GM18519 (cell line): ENCODE data around the gene SLC12A3.
A peak's percentile ranks its signal among the peaks of the same experiment; 100 is the strongest.

Source experiments
- ATAC-seq: cut with Tn5 transposase; IDR thresholded peaks from one replicate; pipeline ENCODE4 v1.9.1; 2021; ENCODE audit warnings: mild to moderate bottlenecking, moderate library complexity; ENCODE audit not compliant: unreplicated experiment, low FRiP score

Gene SLC12A3

DNA sequence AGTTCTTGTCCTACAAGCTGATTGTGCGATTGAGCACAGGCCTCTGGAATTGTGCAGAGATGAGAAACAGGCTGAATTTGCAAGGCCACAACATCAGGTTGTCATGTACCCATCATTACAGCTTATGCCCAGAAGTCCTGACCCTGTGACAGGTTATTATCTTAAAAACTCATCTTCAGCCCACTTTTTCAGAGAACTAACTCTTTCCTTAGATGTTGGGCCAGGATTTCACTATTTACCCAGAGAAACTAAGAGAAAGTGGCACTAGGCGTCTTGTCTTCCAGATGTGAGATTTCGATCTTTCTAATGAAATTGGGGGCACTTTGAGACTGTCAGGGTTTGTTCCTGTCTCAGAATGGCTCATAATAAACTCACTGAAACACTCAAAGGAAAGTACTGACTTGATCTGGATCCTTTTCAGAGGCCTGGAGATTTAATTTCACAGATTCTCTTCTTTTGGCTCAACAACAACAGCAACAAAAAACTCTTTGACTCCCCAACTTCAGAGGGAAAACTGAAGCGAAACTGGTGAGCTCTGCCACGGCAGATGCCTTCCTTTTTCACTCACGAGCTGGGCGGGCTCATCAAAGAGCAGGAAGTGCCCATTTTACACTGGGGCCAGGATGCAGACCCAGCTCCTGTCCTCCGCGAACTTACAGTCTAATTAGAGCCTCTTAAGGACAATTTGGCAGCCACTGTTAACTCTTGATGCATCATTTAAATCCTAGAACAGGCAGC, 17.7 kb upstream of the SLC12A3 start:
- ATAC-seq, result no peak

DNA sequence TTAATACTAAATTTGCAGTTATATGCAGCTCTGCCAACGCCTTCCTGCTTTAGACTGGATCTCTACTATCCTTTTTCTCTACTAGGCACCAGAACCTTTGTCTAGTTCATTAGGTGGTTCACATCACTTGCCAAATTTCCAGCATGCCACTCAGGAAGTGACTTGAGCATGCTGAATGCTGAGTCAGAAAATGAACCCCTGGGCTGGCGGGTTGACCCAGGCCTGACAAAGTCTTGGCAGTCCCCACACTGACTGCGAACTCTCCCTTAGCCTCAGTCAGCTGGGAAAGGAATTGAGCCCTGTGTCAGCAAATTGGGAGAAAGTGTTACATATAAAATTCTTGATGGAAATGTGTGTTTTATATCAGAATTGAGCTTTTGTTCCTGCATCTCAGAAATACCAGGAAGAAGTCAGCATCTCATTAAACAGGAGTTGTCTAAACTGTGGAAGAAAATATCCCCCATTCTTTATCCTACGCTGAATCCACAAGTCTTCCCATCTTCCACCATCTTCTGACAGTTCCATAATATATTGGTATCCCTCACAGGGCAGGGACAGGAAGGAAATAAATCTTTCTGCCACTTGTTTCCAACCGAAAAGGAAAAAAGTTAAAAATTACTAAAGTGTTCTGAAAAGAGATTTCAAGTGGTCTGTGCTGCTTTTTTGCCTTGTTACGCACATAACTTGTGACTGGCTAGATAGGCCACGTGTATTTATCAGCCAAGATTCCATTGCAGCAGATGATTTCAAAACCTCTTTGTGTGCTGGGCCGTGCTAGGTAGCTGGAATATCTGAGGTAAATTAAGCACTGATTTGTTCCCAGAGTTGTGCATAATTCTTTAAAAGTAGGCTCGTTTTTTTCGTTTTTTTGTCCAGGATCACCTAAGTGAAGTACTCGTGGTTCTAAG, 16.7 kb upstream of the SLC12A3 start:
- ATAC-seq, result no peak

DNA sequence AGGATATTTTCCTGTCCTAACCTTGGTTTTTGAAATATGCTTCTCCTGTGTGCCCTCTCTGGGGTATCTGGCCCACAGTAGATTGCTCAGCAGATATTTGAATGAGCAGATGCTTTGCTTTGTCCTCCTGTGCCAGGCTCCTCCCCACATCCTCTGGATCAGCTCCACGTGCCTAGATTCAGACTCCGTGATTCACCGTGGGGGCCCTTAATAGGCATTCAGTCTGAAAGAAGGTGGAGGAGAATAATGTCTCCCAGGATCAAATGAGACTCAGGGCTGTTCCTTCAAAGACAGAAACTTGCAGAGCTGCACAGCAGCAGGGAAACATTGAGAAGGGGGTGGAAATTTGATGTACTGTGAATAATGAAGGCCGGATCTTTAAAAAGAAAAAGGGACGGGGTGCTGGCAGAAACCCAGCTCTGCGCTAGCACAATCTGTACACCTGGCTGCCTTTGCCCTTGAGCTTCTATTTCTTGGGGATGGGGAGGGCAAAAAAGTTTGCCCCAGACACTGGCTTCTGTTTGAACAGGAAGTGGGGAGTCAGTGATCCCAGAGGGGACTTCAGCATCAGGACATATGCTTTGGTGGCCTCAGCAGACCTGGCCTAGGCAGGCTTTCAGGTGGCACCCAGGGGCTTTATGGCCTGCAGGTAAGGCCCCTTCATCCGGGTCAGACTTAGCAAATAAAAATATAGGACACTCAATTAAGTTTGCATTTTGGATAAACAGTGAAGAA, 15.9 kb upstream of the SLC12A3 start:
- ATAC-seq, result no peak

DNA sequence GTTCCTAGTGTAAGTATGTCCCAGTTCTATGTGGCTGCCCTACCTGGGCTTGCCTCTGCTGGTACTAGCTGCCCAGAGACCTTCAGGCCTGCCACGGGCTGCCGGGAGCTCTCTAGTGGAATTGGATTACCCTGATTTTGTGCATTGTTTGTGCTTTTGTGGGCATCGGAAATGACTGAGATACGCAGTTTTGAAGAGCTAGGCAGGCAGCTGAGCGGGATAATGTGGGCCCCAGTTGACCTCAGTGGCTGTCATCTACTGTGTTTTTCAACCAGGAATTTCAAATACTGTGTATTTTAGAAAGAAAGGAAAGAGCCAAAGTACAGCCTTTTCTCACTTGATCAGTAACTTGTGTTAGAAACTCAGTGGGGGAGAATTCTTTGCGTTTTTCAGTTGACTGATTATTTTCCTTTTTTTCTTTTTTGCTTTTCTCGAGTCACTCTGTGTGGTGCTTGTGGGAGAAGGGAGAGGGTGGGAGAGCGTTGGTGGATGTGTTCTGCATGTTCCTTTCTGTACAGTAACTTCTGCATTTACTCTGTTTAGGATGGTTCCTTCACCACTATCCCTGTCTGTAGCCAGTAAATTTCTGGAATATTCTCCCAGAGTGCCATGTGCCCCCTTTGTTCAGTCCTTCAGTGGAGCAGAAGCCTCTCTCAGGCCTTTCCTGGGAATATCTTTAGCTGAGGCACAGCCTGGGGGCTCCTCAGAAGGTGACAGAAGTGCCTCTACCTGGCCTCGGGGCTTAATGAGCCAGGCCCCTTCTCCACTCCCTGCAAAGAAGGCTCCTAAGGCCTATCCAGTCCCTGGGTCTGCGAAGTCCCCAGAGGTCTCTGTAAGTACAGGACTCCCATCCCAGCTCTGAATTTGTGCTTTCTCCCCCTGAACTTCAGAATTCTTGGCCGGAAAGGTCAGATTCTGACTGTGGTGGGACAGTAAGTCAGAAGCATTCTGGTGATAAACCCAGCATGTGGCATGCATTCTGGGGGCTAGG, 15.0 kb upstream of the SLC12A3 start:
- no peak for ATAC-seq

DNA sequence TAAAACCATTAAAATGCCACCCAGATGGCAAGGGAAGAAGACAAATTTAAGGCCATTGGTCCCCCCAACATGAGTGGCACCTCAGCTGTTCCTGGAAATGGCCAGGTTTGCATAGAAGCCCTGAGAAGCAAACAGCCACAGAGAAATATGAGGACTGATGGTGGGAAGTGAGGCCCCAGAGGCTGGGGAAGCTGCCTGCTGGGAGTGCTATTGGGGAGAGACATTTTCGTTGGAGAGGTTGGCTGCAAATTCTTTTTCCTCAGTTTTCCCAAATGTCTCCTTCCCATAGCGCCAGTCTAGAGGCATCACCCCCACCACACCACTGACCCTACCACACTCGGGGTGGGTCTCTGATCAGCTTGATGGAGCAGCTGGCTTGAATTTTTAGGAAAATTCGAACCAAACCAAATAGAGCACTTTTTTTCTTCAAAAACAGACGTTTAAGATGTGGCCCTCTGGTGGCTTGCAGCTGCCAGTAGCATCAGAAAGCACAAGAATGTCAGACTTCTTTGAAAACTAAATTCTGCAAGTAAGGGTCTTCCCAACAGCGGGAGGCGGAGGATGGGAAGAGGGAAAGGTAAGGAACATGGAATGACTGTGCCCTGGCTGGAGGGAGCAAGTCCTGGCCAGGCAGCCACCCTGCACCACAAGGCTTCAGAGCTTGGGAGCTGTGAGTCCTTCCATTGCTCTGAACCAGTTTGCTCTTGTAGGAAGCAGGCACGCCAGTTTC, 13.2 kb upstream of the SLC12A3 start:
- ATAC-seq, result no peak

DNA sequence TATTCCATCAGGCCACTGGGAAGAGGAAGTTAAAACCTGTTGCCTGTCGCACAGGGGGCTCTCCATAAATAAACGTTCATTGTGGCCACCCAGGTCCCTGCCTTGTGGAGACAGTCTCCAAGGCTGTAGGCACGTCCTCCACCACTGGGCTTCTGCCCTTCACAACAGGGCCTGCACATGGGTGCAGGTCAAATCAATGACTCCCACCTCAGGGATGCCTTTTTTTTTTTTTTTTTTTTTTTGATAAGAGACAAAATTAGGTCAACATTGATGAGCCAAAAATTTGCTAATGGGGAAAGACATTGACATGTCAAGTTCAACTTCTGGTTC, 12.6 kb upstream of the SLC12A3 start:
- ATAC-seq, result no peak

DNA sequence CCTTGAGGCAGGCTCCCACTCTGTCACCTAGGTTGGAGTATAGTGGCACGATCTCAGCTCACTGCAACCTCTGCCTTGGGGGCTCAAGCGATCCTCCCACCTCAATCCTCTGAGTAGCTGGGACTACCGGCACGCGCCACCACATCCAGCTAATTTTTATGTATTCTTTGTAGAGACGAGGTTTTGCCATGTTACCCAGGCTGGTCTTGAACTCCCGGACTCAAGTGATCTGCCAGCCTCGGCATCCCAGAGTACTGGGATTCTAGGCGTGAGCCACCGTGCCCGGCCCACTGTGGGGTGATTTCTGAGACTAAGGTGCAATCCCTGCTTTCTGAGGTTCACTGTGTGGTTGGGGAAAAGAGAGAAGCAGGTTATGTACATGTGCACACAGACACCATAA, 12.0 kb upstream of the SLC12A3 start:
- no peak for ATAC-seq

DNA sequence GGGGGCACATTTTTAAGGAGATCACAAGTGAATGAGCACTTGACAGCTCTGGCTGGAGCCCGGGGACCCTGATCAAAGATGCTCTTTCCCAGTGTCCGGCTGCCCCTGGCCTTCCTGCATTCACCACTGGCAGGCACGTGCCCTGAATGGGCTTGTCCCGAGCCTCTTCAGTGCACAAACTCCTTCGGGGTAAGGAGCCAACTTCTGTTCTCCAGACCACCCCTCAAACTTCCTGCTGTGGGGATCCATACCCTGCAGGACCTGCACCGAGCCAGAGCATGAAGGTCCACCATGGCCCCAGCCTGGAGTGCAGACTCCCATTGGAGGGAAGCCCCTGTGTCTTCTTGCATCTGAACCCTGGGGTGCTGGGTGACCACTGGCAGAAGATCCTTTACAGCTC, 9.8 kb upstream of the SLC12A3 start:
- ATAC-seq, result no peak

DNA sequence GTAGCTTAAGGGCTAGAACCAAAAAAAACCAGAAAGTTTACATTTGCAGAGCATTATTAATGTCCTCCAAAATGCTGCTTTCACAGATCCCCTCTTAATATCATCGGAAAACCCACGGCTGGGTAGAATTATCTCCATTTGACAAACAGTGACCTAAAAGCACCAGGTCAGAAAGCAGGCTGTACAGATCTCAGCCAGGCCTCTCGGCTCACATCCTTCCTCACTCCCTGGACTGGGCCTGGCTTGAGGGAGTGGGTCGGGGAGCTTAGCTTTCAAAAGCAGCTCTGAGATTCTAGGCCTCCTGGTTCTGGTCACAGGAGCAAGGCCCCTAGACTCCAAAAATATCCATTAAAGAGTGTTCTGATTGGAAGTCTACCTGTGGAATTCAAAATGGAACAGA, 9.1 kb upstream of the SLC12A3 start:
- ATAC-seq, result no peak

DNA sequence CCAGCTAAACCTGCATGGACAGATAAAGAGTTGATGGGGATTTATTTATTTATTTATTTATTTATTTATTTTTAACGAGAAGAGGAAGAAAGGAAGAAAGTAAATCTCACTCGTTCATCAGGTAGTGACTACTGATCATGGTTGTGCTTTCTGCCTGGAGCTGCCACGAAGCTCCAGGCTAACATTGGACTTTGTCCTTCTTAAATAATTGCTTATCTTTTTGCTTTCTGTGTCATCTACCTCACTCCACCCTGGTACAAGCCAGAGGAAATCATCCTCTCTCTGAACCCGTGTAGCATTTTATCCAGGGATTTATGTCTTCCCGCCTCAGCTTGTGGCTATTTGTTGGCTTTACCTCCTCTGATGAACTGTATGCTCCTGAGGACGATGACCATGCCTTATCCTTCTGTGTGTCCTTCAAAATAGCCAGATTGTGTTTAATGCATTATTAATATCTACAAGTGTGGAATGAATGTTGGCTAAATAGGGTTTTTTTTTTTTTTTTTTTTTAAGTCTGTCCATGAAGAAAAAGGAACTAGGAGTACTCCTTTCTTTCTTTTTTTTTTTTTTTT, 8.0 kb upstream of the SLC12A3 start:
- no peak for ATAC-seq

DNA sequence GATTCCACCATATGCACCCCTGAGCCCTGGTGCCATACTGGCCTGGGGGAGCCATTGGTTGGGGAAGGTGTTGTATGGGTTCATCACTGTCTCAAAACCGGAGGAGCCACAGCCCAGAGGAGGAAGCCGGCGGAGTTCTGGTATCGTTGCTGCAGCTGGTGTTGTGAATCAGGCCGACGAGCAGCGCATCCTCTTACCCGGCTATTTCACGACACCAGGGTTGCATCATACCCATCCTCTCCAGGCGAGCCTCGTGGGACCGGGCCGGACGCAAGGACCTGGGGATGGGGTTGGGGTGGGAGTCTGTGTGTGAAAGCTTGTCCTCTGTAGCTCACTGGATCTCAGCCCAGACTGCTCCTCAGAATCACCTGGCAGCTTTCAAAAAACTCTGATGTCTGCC, 6.6 kb upstream of the SLC12A3 start:
- no peak for ATAC-seq

DNA sequence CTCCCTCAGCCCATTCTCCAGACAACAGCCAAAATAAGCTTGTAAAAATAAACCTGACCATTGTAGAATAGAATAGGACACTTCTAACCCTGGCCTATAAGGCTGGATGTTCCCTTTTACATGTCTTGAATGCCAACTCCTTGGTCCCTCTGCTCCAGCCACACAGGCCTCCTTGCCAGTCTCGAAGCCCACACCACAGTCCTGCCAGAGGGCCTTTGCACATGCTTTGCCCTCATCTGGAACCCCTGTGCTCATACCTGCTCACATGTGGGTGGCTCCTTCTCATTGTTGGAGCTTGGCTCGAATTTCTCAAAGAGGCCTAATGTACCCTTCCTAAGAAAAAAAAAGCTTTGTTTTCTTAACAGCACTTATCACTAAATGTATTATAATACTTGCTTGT, 5.4 kb upstream of the SLC12A3 start:
- no peak for ATAC-seq

DNA sequence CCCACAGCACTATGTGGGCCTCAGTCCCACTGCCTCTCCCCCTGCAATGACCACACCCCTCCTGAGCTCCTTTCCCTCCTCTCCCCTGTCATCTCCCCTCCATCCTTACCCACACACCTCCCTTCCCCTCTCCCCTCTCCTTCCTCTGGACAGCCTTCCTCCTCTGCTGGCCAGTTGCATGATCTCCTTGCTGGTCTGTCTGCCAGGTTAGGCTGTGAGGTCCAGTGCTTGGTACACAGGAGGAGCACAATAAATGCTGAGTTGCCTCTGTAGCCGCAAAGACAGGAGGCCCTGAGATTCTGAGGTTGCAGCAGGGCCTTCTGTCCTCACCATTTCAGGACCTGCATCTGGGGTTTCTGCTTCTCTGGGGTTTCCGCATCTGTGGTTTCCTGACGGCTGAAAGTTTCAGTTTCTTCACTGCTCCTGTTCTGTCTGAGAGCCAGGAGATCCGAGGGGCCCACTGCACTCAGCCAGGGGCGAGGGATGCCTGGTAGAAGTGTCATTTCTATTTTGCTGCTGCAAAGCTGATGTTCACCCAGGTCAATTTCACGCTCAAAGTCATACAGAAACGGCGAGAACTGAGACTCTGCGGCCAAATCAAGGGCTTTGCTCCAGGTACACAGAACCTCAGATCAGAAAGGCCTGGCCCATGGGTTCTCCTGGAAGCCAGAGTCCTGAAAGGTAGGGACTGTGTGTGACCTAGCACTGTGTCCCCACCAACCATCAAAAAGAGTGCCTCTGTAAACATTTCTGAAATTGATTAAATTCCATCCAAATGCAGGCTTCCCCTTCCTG, 4.6 kb upstream of the SLC12A3 start:
- ATAC-seq, result peak; percentile 47

DNA sequence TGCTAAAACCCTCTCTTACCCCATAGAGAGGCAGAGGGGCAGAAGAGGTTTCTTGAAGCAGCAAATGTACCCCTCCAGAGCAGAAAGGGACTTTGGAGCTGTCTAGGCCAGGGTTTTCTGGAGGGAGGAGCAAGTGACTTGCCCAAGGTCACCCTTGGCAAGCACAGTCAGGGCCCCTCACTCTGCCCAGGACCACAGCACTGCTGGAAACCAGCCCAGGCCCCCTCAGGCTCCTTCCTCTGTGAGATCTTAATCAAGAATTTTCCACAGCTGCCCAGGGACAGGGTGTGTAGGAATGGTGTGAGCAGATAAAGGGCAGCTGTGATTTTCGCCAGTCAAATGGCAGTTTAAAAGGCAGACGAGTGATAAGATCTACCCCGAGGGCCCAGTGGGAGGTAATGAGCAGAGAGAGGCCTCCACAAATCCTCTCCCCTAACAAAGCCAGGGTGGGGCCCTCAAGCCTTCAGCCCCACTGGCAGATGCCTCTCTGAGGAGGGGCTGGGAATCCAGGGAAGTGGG, 3.9 kb upstream of the SLC12A3 start:
- no peak for ATAC-seq

DNA sequence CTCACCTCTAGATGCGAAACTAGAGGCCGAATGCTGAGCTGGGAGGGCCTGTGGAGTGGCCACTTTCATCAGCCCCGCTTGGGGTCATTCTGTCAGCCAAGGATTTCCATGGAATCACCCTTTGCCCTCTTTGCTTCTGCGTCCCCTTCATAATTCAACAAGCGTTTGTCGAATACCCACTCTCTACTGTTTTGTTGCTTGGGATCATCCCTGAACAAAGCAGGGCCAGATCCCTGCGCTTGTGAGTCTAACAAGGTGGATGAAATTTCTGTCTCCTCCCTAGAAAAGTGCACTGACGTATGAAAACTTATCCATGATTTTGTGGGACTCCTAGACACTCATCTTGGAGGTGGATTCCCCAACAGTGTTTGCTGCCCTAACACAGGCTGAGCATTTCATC, 3.3 kb upstream of the SLC12A3 start:
- ATAC-seq, result no peak

DNA sequence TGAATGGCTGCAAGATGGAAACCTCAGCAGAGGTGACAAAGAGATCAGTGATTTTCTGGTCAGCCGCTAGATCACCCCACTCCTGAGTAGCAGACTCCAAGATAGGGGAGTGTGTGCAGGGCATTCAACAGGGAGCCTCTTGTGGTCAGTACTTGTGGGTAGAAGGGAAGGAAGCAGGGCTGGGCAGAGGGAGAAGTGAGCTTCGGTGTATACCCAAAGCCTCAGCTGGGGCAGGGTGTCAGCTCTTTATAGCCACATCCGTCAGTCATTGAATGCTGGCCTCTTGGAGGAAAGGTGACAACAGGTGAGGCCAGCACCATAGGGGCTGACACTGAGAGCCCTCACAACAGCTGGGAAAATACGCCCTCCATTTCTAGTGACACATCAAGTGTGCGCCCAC, 2.2 kb upstream of the SLC12A3 start:
- ATAC-seq, result no peak

DNA sequence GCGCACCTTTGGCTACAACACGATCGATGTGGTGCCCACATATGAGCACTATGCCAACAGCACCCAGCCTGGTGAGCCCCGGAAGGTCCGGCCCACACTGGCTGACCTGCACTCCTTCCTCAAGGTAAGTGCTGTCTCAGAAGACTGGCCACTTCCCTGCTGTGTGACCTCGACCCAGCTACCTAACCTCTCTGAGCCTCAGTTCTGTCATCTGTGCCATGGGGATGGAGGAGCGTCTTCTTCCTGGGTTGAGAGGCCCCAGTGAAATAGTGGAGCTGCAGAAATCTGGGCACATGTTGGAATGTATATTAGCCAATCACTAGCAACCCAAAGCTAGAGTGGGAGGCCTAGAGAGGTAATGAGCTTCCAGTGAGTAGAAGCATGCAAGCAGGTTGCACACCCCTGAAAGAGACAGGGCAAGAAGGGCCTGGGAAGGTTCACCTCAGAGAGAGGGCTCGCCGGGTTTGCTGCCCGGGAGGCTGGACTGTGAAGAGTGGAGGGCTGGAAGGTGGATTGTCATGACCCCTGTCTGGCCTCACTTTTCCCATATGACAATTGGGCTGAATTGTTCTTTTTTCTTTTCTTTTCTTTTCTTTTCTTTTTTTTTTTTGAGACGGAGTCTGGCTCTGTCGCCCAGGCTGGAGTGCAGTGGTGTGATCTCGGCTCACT, 521 bp downstream of the SLC12A3 start:
- ATAC-seq, result no peak
